Keratinocyte (primary cell): ENCODE results near the gene SCART1. TPM values are rescaled to one million over a fixed set of nuclear protein-coding genes. Genes with fewer than 3 reads are reported as not detected.

Source experiments
- DNase-seq: peaks from one replicate; pipeline ENCODE4 v3.0.0-alpha.2; 2011; ENCODE audit warnings: low read depth, missing footprints, low spot score
- FAIRE-seq: peaks from 2 replicates; lab custom pipeline; 2011; peaks lifted over from hg19 to GRCh38; lab: Jason Lieb, UNC
- H2AFZ ChIP-seq: 2 replicates; pipeline ENCODE4 v1.6.0; 2012; ENCODE audit warnings: low read length, control low read depth, inconsistent platforms; ENCODE audit not compliant: control insufficient read depth
- H3K27ac ChIP-seq: 2 replicates; pipeline ENCODE4 v1.5.1; 2011; ENCODE audit warnings: low read length; ENCODE audit not compliant: control insufficient read depth, insufficient read depth
- H3K27me3 ChIP-seq: 3 replicates; pipeline ENCODE4 v1.6.0; 2011; ENCODE audit warnings: low read length; ENCODE audit not compliant: control insufficient read depth, insufficient read depth; ENCODE audit errors: extremely low read depth
- H3K36me3 ChIP-seq, 2 experiments: 2 replicates in 1 of 2; 3 replicates in 1 of 2; pipeline ENCODE4 v1.5.1; 2011; ENCODE audit warnings: low read length in 2 of 2, mild to moderate bottlenecking in 1 of 2; ENCODE audit not compliant: control insufficient read depth in 2 of 2, insufficient read depth in 2 of 2; ENCODE audit errors: extremely low read depth in 1 of 2
- H3K4me1 ChIP-seq: 3 replicates; pipeline ENCODE4 v1.5.1; 2011; ENCODE audit warnings: low read length; ENCODE audit not compliant: control insufficient read depth, insufficient read depth; ENCODE audit errors: extremely low read depth
- H3K4me2 ChIP-seq: 3 replicates; pipeline ENCODE4 v1.6.0; 2011; ENCODE audit warnings: low read depth, low read length; ENCODE audit not compliant: control insufficient read depth, insufficient read depth; ENCODE audit errors: extremely low read depth
- H3K4me3 ChIP-seq, 3 experiments: fragments of 200-600 bp in 1 of 3; sonication (generic) in 1 of 3; 2 replicates in 2 of 3; 3 replicates in 1 of 3; pipeline ENCODE4 v1.5.1; 2011 to 2016; ENCODE audit warnings: low read length in 3 of 3, mild to moderate bottlenecking in 3 of 3, control low read depth in 2 of 3, inconsistent platforms in 1 of 3, low read depth in 1 of 3, mixed read lengths in 1 of 3, mixed run types in 1 of 3, moderate library complexity in 1 of 3; ENCODE audit not compliant: control insufficient read depth in 2 of 3, insufficient read depth in 2 of 3; ENCODE audit errors: extremely low read depth in 1 of 3
- H3K79me2 ChIP-seq: 2 replicates; pipeline ENCODE4 v1.6.0; 2012; ENCODE audit warnings: low read length; ENCODE audit not compliant: control insufficient read depth, insufficient read depth
- H3K9ac ChIP-seq: 3 replicates; pipeline ENCODE4 v1.6.0; 2011; ENCODE audit warnings: low read length; ENCODE audit not compliant: control insufficient read depth, insufficient read depth; ENCODE audit errors: extremely low read depth
- H3K9me1 ChIP-seq: 3 replicates; pipeline ENCODE4 v1.6.0; 2011; ENCODE audit warnings: low read length; ENCODE audit not compliant: control insufficient read depth, insufficient read depth; ENCODE audit errors: extremely low read depth
- H3K9me3 ChIP-seq: 2 replicates; pipeline ENCODE4 v1.5.1; 2012; ENCODE audit warnings: low read depth, low read length; ENCODE audit not compliant: control insufficient read depth
- H4K20me1 ChIP-seq: 3 replicates; pipeline ENCODE4 v1.6.0; 2011; ENCODE audit warnings: low read length; ENCODE audit not compliant: control insufficient read depth, insufficient read depth; ENCODE audit errors: extremely low read depth
- EZH2 ChIP-seq: IDR thresholded peaks from one replicate; pipeline ENCODE4 v1.6.1; 2012; ENCODE audit warnings: inconsistent platforms, mild to moderate bottlenecking, low read length, moderate library complexity
- dilution Hi-C: fragments of 300-500 bp; cut with MboI; formaldehyde crosslinking; loops from one replicate; pipeline ENCODE4 v1.7.0; 2020; ENCODE audit warnings: low sequenced_read_pairs; ENCODE audit not compliant: extremely low pct_ligation_motif_present
- polyA plus RNA-seq, 5 experiments: library from polyadenylated mRNA; depleted of rRNA in 3 of 5; stranded (reverse) in 3 of 5; stranded (forward) in 1 of 5; unstranded in 1 of 5; fragments of >200 nt; gene quantifications; 1 replicate in 1 of 5; 2 replicates in 3 of 5; 3 replicates in 1 of 5; pipeline versions ENCODE4 v1.2.1 to v1.2.3, GENCODE V29; 2011 to 2012; ENCODE audit warnings: missing spikeins in 2 of 5, low read depth in 1 of 5, low replicate concordance in 1 of 5
- TF ChIP-seq, protein P1 (sequence below), 3 experiments: IDR thresholded peaks in 1 of 3; conservative IDR thresholded peaks in 1 of 3; optimal IDR thresholded peaks in 1 of 3; 2 replicates in 2 of 3; 3 replicates in 1 of 3; pipeline versions ENCODE3 to v1.5.1; 2011; ENCODE audit warnings: low read length in 3 of 3, mild to moderate bottlenecking in 3 of 3, moderate library complexity in 2 of 3, control low read depth in 1 of 3, inconsistent platforms in 1 of 3; ENCODE audit not compliant: insufficient read depth in 2 of 3; ENCODE audit errors: extremely low read depth in 1 of 3

The SCART1 gene
- polyA plus RNA-seq, 1 donor (not counting 4 experiments of a cell fraction or from before 2014, with no cell fraction given): 0.75 TPM

DNA sequence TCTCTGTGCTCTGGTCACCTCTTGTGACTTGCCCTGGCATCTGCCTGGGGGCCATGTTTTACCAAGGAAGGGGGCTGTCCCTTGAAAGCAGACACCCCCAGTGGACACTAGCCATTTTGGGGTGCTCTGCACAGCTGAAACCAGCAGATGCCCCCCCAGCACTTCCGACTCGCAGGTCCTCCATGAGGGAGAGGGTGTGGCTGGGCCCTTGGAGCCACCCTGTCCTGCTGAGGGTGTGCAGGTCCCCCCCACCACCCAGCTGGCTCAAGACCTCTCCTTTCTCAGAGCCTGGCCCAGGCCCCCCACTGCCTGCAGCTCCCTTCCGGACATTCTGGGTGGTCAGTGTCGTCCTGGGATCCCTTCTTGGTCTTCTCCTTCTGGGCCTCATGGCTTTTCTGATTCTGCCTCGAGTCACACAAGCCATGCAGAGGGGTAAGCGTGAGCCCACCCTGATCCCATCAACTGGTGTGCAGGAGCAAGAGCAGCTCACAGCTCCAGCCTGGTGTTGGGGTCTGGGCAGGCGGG is 12.3 kb downstream of the SCART1 start:
- no peak overlapping the region for H3K4me2 ChIP-seq
- no peaks in the 10 kb centered on the region for H3K9me1 ChIP-seq
- dilution Hi-C loops: no loop called here
- no peak for TF ChIP-seq EZH2
- TF ChIP-seq, protein P1, sequence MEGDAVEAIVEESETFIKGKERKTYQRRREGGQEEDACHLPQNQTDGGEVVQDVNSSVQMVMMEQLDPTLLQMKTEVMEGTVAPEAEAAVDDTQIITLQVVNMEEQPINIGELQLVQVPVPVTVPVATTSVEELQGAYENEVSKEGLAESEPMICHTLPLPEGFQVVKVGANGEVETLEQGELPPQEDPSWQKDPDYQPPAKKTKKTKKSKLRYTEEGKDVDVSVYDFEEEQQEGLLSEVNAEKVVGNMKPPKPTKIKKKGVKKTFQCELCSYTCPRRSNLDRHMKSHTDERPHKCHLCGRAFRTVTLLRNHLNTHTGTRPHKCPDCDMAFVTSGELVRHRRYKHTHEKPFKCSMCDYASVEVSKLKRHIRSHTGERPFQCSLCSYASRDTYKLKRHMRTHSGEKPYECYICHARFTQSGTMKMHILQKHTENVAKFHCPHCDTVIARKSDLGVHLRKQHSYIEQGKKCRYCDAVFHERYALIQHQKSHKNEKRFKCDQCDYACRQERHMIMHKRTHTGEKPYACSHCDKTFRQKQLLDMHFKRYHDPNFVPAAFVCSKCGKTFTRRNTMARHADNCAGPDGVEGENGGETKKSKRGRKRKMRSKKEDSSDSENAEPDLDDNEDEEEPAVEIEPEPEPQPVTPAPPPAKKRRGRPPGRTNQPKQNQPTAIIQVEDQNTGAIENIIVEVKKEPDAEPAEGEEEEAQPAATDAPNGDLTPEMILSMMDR (optimal IDR thresholded peaks at IDR 0.05 in 1 of 3, IDR thresholded peaks at IDR 0.05 in 1 of 3, conservative IDR thresholded peaks at IDR 0.05 in 1 of 3; ENCODE audit: extremely low read depth in 1 of 3, insufficient read depth in 2 of 3, low read length in 3 of 3): no peak
- H3K4me1 ChIP-seq: no peaks in the 10 kb centered on the region
- H3K9me3 ChIP-seq: no peaks in the 10 kb centered on the region
- FAIRE-seq: no peak
- H3K79me2 ChIP-seq: no peaks in the 10 kb centered on the region
- H3K4me3 ChIP-seq: no peak overlapping the region
- no peaks in the 10 kb centered on the region for H3K27me3 ChIP-seq
- no peak overlapping the region for H2AFZ ChIP-seq
- no peak overlapping the region for H3K27ac ChIP-seq
- H4K20me1 ChIP-seq: no peaks in the 10 kb centered on the region
- H3K9ac ChIP-seq: no peak overlapping the region
- no peak for DNase-seq
- H3K36me3 ChIP-seq: no peaks in the 10 kb centered on the region

GRCh38 chr10:133466683-133467275 is 13.0 kb downstream of the SCART1 start:
- no peaks in the 10 kb centered on the region for H4K20me1 ChIP-seq
- no peaks in the 10 kb centered on the region for H3K27me3 ChIP-seq
- H3K9ac ChIP-seq: no peak overlapping the region
- no peaks in the 10 kb centered on the region for H3K9me1 ChIP-seq
- H3K79me2 ChIP-seq: no peaks in the 10 kb centered on the region
- no peaks in the 10 kb centered on the region for H3K9me3 ChIP-seq
- H3K4me3 ChIP-seq: no peak overlapping the region
- DNase-seq (no peak), FAIRE-seq (no peak)
- no peak overlapping the region for H3K27ac ChIP-seq
- H3K4me1 ChIP-seq: no peaks in the 10 kb centered on the region
- H2AFZ ChIP-seq: no peak overlapping the region
- dilution Hi-C loops: no loop called here
- no peaks in the 10 kb centered on the region for H3K36me3 ChIP-seq
- no peak for TF ChIP-seq EZH2
- TF ChIP-seq, protein P1 (optimal IDR thresholded peaks at IDR 0.05 in 1 of 3, IDR thresholded peaks at IDR 0.05 in 1 of 3, conservative IDR thresholded peaks at IDR 0.05 in 1 of 3; ENCODE audit: extremely low read depth in 1 of 3, insufficient read depth in 2 of 3, low read length in 3 of 3): no peak
- H3K4me2 ChIP-seq: no peak overlapping the region
